Measurements from ENCODE around the gene IFIT1.
"Not testable (repeated sequence)": the region's sequence is repeated elsewhere in the genome, so short reads cannot be mapped to it uniquely, and the experiment has no call there.

Gene IFIT1

DNA sequence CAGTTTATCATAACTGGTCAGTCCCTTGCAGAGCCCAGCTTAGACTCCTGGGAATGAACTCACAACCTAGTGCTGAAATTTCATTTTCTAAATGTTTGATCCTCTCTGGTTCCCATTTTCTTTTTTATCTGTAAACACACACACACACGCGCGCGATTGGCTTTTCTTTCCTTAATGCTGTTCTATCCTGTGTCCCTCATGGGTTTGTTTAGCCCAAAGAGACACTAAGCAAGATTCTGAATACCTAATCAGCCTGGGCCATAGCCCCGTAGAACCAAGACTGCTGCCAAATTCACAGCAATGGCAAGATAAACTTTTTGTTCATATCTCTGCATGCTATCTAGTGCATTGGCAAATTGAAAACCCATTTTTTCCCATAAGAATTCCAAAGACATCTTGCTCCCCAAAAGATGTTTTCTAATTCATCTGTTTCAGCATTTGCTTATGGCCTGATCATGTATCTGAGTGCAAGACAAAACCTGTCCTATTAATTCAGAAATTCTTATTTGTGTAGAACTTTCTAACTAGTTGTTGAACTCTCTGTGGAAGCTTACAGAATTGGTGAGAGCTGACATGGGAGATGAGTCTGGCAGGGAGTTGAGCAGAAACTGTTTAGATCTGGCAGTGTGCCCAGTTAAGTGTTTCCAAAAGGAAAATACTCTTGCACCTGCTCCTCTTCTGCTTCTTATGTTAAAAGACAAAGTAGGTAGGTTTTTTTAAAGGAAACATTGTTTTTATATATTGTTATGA is 1.8 kb upstream of the IFIT1 start:
- TF ChIP-seq, protein P1, sequence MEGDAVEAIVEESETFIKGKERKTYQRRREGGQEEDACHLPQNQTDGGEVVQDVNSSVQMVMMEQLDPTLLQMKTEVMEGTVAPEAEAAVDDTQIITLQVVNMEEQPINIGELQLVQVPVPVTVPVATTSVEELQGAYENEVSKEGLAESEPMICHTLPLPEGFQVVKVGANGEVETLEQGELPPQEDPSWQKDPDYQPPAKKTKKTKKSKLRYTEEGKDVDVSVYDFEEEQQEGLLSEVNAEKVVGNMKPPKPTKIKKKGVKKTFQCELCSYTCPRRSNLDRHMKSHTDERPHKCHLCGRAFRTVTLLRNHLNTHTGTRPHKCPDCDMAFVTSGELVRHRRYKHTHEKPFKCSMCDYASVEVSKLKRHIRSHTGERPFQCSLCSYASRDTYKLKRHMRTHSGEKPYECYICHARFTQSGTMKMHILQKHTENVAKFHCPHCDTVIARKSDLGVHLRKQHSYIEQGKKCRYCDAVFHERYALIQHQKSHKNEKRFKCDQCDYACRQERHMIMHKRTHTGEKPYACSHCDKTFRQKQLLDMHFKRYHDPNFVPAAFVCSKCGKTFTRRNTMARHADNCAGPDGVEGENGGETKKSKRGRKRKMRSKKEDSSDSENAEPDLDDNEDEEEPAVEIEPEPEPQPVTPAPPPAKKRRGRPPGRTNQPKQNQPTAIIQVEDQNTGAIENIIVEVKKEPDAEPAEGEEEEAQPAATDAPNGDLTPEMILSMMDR (IDR thresholded peaks at IDR 0.05; ENCODE audit: low read depth, low read length): no peak
- H3K4me3 ChIP-seq (ENCODE audit: low read depth, low read length): no peak overlapping the region

DNA sequence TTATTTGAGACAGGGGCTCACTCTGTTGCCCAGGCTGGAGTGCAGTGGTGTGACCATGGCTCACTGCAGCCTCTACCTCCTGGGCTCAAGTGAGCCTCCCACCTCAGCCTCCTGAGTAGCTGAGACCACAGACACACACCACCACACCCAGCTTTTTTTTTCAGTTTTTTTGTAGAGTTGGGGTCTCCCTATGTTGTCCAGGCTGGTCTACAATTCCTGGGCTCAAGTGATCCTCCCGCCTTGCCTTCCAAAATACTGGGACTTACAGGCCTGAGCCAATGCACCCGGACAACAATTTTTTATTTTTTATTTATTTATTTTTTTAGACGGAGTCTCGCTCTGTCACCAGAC is 1.2 kb upstream of the IFIT1 start:
- not testable (repeated sequence) for H3K4me3 ChIP-seq (ENCODE audit: low read depth, low read length)

DNA sequence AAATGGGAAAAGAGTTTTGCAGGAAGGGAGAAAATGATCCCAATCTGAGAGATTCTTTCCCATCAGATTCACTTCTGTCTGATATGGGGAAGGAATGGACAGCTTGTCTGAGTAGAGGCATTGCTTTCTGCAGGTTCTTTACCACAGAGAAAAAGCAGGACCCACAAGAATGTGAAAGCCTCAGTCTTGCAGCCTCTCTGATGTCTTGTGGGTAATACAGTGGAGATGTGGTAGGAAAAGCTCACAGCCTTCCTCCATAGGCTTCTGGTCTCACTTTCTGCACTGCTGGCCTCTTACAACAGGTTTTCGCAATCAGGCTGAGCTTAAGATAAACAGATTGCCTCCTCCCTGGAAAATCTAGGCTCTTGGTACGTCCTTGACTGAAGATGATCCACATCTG is 551 bp downstream of the IFIT1 start:
- peak overlapping the region; percentile 69 for H3K4me3 ChIP-seq (ENCODE audit: low read depth, low read length)

DNA sequence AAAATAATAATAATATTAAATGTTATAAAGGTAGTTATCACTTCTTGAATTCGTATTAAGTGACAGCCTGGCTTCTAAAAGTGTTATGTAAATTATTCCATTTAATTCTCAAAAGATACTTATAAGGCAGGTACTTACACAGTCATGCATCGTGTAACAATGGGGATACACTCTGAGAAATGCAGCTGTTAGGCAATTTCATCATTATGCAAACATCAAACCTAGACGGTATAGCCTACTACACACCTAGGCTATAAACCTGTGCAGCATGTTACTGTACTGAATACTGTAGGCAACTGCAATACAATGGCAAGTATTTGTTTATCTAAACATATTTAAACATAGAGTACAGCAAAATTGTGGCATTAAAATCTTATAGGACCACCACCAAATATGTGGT is 1.5 kb downstream of the IFIT1 start:
- H3K4me3 ChIP-seq (ENCODE audit: low read depth, low read length): peak overlapping the region; percentile 69
- TF ChIP-seq, protein P1 (IDR thresholded peaks at IDR 0.05; ENCODE audit: low read depth, low read length): no peak

More for the DNA sequence above, 551 bp downstream of the IFIT1 start:
- TF ChIP-seq, protein P1 (IDR thresholded peaks at IDR 0.05; ENCODE audit: low read depth, low read length): no peak

DNA sequence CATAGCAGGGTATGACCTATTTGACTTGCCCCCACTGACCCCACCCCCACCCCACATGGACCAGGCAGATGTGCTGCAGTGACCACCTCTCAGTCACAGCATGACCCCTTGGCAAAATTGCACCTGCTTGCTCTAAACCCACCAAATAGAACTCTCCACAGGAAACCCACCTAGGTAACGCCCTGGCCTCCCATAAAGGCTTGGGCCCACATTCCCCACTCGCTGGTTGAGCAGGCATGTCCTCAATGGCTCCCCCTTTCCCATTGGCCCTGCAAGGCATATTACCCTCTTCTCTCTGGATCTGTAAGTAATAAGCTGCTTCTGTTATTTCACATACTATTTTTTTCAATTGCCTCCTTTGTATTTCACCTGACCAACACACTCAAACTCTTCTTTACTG is 2.7 kb downstream of the IFIT1 start:
- TF ChIP-seq, protein P1 (IDR thresholded peaks at IDR 0.05; ENCODE audit: low read depth, low read length): no peak
- H3K4me3 ChIP-seq (ENCODE audit: low read depth, low read length): no peak overlapping the region

DNA sequence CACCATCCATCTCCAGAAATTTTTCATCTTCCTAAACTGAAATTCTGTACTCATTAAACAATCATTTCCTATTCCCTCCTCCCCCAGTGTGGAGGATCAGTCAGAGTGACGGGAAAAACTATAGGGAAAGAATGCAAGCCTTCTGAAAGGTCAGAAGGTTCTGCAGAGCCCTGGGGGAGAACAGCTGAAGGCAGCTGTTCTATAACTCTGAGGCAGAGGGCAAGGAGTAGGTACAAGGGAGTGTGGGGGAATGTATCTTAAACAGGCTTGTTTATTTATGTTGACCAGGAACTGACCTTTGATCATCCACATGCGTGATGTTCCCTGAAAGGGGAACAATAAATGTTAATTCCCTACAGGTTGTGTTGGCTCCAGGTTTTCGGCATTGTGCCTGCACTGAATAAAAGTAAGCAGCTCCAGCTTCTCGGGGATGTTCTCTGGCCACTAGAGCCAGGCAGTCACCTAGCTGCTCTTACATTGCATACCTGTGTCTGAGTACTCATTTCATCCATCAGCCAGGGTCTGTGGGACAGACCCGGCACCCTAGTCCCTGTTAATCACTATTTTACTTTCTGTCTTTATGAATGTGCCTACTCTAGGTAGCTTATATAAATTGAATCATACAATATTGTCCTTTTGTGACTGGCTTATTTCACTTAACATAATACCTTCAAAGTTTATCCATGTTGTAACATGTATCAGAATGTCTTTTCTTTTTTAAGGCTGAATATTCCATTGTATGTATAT is 5.8 kb downstream of the IFIT1 start:
- H3K4me3 ChIP-seq (ENCODE audit: low read depth, low read length): no peak overlapping the region
- TF ChIP-seq, protein P1 (IDR thresholded peaks at IDR 0.05; ENCODE audit: low read depth, low read length): no peak

DNA sequence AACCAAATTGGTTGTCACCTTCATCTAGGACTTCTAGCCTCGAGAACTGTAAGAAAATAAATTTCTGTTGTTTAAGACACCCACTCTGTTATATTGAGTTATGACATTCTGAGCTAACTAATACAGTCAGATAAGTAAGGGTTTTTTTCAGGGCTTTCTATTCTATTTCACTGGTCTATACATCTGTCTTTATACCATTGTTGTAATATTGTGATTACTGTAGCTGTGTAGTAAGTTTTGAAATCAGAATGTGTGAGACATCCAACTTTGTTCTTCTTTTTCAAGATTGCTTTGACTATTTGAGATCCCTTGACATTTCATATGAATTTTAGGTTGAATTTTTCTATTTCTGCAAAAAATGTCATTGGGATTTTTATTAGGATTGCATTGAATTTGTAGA is 7.5 kb downstream of the IFIT1 start:
- no peak overlapping the region for H3K4me3 ChIP-seq (ENCODE audit: low read depth, low read length)
- TF ChIP-seq, protein P1 (IDR thresholded peaks at IDR 0.05; ENCODE audit: low read depth, low read length): no peak

Data from WI38 (cell line).